HG03521 (cell line): ENCODE results near the gene PRKAR2B.
"Not testable (repeated sequence)": the region's sequence is repeated elsewhere in the genome, so short reads cannot be mapped to it uniquely, and the experiment has no call there.

Experiments
- ATAC-seq: cut with Tn5 transposase; IDR thresholded peaks from one replicate; pipeline ENCODE4 v1.9.1; 2021; ENCODE audit warnings: mild to moderate bottlenecking, moderate library complexity; ENCODE audit not compliant: unreplicated experiment

The PRKAR2B gene

DNA sequence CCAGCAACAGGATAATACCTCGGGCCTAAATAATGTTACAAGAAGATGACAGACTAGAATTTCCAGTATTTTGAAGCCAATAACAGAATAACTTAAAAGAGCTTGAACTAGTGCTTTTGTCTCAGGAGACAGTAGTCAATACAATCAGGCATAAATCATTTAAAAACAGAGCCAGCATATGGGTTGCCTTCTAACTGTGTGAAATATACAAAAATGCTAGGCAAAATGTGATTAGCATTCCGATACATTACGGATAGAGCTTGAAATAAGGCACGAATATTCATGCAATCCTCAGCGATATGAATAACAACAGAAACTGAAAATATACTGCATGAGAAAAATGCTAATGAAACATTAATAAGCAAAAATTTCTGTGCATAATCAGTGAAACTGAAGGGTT is 18.3 kb upstream of the PRKAR2B start:
- no peak for ATAC-seq

- no peak for ATAC-seq
Measured at GRCh38 chr7:107027208-107027607, 17.3 kb upstream of the PRKAR2B start.

DNA sequence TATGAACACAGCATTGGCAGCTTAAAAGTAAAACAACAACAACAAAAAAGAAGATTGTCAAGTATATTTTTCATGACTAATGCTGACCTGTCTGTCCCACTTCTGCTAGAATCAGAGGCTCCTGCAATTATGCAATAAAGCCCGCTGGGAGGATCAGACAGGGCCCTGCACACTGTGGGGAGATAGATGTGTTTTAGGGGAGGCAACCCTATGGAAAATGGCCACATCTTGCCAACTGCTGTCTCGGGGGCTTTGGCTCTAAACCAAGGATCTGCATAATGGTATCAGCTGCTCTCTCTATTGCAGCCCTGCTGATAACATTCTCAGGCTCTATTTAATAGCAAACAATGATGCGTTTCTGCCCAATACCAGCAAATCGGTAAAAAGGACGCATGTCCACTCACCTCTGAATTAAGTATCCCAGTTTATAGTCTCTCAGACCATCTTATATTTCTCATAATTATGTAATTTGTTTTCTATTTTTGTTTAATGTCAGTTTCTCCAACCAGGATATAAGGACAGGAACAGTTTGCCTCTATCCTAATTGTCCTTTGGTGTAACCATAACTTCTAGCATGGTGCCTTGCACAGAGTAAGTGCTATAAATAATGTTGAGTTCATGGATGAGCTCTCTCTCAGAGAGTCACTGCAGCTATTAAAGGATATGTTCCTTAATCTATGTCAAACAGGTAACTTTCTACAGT is 15.3 kb upstream of the PRKAR2B start:
- no peak for ATAC-seq

DNA sequence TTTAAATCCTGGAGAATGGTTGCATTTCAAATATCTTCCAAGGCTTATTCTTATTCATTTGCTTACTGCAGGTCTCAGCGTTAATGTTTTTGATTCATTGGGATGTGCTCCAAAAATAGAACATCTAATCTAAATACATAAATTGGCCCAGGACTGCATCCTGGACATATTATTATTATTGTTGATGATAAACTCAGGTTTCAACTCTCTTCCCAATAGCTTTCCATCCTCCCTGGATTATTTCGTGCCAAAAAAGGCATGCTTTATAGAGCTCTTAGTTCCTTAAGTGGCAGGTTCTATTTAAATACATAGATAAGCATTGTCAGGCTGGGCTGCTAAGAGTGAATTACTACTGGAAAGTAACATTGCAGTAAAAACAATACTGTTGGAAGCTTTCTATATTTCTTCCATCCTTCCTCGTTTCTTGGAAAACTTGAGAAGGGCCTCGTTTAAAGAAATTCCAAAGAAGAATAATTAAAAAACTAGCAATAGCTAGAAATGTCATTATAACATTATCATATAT is 14.7 kb upstream of the PRKAR2B start:
- no peak for ATAC-seq

- no peak for ATAC-seq
Measured at GRCh38 chr7:107032050-107032449, 12.5 kb upstream of the PRKAR2B start.

GRCh38 chr7:107032720-107033438 is 11.6 kb upstream of the PRKAR2B start:
- ATAC-seq, result no peak

- ATAC-seq, result no peak
Measured at GRCh38 chr7:107034553-107034952, 10.0 kb upstream of the PRKAR2B start.

- no peak for ATAC-seq
Measured at GRCh38 chr7:107035446-107035845, 9.1 kb upstream of the PRKAR2B start.

- ATAC-seq, result no peak
Measured at GRCh38 chr7:107036535-107036934, 8.0 kb upstream of the PRKAR2B start.

DNA sequence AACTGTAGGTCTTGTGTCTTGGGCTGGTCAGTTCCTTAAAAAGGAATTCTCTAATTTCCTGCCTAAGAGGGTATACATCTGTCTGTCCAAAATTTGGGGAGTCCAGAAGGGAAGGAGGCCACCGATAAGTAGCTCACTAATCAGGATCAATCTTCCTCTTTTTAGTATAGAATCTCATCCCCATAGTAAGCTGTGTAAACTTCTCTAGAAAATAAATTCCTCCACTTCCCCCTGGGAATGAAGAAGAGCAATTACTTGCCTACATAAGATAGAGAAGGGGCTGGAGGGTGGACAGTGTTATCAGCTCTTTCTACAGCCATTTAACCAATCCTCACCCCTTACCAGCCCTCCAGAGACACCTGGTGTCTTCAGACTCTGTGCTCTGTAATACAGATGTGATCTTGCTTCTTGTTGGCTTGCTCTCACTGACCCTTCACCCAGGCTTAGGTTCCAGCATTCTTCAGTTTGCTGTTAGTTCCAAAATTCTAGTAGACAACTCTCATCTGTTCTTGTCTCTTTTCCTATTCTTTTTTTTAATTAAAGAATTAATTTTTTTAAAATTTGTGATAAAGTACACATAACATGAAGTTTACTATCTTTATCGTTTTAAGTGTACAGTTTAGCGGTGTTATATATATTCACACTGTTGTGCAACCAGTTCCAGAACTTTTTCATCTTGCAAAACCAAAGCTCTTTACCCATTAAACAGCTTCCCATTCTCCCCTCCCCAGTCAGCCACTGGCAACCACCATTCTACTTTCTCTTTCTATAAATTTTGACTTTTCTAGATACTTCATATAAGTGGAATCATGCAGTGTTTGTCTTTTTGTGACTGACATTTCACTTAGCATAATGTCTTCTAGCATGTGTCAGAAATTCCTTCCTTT is 6.5 kb upstream of the PRKAR2B start:
- no peak for ATAC-seq

GRCh38 chr7:107039199-107039900 is 5.2 kb upstream of the PRKAR2B start:
- no peak for ATAC-seq

DNA sequence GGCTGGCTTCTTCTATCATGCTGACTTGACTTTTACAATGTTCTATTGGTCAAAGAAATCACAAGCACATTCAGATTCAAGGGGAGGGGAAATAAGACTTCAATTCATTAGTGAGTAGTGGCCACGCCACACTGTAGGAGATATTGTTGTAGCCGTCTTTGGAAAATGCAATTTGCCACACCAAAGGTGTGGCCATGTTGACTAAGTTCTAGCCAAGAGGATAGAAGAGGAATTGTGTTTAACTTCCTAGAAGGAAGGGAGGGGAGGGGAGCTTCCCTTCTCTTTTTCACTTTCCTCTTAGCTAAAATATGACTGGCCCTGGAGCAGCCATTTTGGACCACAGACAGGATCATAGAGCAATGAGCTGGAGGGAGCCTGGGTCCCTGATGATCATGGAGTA is 3.4 kb upstream of the PRKAR2B start:
- ATAC-seq, result no peak

- not testable (repeated sequence) for ATAC-seq
Measured at GRCh38 chr7:107041764-107042163, 2.7 kb upstream of the PRKAR2B start.

- not testable (repeated sequence) for ATAC-seq
Measured at GRCh38 chr7:107042326-107042910, 2.1 kb upstream of the PRKAR2B start.

DNA sequence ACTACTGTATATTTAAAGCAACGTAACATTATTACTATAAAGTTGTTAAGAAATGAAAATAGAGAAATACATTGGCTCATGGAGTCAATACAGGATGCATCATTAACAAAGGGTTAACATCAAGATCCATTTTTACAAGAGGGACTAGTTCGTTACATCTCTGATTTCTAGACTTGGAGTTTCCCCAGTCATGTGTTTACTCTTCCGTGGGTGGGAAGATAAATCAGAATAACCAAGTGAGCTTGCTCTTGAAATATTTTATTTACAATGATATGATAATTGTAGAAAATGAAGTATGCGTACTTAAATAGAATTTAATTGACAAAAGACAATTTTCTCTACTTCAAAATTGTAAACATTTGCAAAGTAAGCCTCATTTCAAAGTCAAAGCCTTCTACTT is 1.0 kb upstream of the PRKAR2B start:
- no peak for ATAC-seq

DNA sequence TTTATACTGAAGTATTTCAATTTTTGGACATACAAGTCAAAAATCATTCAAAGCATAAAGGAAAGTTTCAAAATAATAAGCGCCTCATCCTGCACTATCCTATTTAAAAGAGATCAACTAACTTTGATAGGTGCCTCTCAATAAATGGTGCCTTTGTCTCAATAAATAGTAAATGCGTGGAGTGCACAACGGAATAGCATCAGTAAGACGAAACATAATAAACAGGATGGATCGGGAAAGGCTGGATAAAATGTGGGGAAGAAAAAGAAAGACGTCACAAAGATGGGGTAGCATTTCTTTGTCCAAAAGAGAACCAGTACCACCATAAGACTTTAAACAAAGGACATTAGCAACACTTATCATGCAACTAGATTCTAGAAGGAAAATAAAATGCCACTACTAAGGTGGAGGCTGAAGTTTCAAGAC is 571 bp upstream of the PRKAR2B start:
- ATAC-seq, result no peak

- ATAC-seq, result no peak
Measured at GRCh38 chr7:107045195-107045960, 873 bp downstream of the PRKAR2B start.

DNA sequence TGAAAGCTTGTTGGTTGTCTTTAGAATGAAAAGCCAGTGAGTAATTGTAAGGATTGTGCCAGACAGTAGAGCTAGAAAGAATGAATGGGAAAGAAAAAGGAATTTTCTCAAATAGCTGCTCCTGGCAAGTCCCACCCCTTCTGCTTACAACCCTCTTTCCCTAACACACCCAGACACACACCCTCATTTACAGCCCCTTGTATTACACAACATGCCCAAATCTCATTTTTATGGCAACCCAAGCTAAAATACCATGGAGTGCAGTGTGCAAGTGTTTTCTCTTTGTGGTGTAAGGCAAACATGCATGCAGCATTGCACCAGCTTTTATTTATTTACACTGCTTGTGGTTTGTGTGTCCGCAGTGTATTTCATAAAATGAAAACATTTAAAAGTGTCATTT is 1.5 kb downstream of the PRKAR2B start:
- no peak for ATAC-seq

GRCh38 chr7:107046491-107047259 is 2.2 kb downstream of the PRKAR2B start:
- no peak for ATAC-seq
